Superior temporal gyrus (tissue), 1 donor: ENCODE measurements around the gene CRHR2.
"Not testable (repeated sequence)": the region's sequence is repeated elsewhere in the genome, so short reads cannot be mapped to it uniquely, and the experiment has no call there.

Experiments used
- DNase-seq: peaks from one replicate; pipeline ENCODE4 v3.0.0-alpha.2; 2016; ENCODE audit errors: extremely low spot score

CRHR2 gene

DNA sequence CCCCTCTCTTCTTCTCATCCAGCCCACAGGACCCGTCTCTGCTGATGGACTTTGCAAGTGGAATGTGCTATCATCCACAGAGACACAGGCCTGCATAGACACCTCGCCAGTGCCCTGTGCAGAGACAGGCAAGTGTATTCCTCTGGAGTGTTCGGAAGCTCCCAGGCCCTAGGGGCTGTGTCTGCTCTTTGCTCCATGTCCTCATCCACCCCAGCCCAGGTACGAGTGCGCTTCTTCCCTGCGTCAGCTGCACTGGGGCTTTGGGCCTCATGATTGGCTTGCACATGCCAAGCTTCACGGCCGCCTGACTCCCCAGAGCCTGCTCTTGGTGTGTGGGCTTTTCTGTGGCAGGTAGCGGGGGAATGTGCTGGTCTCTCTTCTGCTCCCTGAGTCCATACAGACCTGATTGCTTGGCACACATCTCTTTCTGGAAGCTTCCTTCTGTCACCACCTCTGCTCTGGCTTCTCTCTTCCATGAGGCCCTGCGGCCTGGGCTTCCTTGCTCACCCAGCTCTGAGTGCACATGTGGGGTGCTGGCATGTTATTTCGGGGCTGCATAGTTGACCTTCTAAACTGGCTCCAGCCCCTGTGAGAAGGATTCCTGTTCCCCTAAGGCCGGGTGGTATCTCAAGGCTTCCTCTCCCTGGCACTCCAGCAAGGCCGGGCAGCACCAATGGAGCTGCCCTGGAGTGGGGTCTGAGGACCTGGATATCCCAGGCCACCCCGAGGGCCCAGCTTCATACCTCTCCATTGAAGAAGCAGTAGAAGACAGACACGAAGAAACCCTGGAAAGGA, 27.8 kb downstream of the CRHR2 start:
- no peak for DNase-seq

DNA sequence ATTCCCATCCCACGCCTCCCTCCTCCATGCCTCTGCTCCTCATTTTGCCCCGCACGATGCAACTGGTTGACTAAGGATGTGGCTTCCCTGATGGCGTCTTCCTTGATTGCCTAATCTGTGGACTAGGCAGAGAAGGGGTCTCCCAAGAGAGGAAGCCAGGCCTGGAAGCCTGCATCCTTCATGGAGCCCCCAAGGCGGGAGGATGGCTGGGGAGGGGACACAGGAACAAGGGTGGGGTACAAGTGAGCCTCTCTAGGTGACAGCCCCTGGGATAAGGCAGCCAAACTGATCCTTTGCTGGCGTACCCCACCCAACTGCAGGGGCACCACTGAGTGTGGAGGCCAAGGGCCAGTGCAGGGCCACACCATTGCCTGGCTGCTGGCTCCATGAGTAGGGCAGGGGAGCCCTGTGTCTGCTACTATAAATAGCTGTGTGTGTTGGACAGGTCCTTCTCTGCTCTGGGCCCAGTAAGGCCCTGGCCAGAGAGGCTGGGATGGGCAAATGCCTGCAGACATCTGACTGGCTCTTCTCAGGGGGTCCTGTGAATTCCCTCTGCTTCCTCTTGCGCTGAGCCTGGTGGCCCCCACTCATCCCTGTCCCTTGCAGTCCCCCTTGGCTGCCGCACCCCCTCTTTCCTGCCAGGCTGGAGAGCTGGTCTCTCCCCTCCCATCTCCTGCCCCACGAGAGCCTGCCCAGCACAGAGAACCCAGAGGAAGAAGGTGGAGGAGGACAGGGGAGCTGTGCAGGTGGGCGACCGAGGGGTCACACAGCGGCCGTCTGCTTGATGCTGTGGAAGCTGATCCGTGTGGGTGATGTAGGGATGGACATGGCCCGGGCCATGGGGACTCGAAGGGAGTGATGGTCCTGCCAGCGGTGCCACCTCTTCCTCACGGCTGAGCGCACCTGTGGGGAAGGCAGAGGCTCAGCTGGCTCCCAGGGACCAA, 29.3 kb downstream of the CRHR2 start:
- DNase-seq, result no peak

DNA sequence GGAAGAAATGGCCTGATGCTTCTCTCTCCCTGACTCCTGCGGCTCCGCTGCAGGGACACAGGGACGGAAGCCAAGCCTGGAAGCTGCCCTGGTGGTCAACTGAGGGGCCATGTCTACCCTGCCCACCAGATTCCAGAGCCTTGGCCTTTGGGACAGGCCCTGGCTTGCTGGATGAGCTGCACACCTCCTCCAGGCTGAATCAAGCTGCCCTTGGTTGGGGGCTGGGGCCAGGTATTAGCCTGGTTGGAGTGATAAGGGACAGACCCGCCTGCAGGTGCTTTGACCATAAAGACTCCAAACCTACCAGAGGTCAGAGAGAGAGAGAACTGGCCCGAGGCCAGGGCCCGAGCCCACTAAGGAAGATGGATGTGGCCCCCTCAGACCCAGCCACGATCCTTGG, 30.1 kb downstream of the CRHR2 start:
- no peak for DNase-seq

DNA sequence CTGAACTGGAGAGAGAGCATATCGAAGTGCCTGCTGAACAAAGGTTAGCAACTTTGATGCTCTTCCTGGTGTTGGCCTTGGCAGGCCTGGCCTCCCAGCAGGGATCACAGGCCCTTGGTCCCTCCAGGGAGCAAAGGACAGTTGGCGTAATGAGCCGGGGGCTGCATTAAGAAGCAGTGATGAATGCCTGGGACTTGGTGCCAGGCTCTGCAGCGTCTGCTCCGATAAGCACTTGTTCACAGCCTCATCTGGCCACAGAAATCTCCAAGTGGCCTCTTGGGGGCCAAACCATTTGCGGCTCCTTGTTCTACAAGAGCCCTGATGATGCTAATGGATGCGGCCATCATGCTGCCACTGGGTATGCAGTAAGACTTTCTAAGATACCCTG, 31.8 kb downstream of the CRHR2 start:
- DNase-seq, result no peak

DNA sequence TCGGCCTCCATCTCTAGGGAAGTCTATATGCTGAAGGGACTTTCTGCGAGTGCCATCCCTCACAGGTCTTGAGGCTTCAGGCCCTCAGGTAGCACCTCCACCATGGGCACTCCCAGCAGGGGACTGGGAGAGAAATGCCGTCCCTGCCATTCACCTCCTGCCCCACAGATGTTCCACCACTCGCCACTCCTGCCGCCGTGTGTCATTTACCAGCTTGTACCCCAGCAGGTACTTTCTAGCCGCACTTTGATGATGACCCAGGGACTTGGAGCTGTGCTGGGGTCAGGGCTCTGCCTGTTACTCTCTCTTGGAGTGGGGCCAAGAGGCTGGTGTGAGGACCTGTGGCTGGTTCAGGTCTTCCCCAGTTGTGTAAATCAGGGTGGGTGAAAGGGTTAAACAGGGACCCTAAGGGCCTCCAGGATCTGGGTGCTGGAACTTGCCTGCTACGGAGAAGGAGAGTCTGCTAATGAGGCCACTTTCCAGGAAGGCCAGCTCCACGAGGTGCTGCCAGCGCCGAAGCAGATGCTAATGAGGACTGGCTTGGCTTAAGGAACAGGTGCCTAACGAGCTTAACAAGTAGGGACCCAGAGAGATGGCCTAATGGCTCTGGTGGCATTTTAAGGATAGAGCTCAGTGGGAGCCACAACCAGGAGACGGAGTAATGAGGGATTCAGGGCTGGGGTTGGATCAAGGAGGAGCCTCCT, 32.4 kb downstream of the CRHR2 start:
- no peak for DNase-seq

DNA sequence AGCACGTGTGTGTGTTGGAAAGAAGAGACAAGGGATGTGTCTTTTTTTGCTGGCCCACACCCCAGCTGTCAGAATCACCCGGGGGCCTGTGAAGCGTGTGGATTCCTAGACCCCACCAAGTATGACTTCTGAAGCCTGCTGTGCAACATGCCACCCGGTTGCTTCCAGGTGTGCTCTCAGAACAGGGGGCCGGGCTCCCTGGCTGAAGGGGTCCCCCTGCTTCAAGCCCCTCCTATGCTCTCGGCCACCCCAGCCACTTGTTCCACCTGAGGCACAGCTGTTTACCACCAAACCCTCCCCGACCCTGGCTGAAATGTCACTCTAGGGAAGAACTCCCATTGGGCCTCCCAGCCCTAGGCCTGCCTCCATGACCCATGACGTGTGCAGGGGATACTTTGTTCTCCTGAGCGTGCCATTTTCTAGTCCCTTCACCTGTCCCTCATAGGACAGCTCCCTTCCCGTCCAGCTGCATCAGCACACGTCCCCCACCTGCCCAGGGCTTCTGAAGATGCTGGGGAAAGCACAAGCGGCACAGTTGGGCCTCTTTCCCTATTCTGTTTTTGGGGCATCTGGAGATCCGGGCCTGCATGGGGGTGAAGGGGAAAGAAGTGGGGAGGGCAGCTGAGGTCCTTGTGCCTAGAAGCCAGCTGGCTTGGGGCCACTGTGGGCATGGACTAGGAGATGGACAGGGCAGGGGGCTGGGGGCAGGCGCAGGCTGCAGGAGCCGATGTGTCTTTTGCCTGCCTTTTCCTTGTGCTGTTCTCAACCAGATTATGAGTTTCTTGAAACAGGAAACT, 33.3 kb downstream of the CRHR2 start:
- DNase-seq, result no peak

DNA sequence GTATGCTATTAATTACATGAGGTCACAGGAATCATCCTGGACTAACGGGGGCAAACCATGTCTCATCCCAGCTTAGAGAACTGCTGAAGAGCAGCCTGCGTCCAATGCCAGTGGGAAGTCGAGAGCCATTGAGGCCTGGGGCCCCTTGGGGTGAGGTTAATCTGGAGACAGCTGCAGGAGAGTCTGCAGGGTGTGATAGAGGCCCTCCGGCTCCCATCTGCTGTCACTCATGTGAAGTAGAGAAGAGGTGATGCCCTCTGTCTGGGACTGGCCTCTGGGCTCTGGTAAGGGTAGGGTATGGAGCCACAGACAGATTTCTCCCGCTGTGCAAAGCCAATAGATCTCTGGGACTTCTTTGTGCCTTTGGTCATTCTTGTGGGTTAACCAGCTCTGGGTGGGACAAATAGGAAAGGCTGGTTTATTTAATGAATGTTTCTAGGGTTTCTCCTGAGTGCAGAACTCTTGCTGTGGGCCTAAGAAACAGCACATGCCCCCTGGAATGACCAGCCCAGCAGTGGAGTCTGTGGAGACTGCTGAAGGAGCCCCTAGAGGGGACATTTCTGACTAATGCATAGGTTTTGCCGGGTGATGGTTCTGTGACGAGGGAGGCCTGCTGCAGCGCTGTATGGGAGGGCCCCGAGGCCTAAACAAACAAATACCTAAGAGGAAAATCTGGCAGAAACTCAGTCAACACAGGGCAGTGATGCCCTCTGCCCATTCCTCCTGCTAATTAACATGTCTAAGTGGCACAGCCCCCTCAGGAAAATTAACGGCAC, 34.5 kb downstream of the CRHR2 start:
- no peak for DNase-seq

DNA sequence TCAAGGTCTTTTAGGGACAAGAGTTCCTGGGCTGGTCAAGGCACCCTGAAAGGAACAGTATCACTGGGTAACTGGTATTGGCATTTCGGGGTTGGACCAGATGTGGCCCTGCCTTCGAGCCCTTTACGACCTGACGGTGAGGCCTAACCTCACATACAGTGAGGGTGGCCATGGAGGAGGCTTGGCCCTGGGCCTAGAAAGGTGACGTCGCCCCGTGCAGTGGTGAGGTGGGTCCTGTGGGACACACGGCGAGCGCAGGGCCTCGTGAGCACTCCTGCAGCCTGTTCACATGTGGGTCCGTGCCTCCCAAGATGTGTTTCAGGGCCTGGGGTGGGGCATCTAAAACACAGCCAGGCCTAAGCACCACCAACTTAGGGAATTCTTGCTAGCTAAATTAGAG, 36.1 kb downstream of the CRHR2 start:
- DNase-seq, result no peak

DNA sequence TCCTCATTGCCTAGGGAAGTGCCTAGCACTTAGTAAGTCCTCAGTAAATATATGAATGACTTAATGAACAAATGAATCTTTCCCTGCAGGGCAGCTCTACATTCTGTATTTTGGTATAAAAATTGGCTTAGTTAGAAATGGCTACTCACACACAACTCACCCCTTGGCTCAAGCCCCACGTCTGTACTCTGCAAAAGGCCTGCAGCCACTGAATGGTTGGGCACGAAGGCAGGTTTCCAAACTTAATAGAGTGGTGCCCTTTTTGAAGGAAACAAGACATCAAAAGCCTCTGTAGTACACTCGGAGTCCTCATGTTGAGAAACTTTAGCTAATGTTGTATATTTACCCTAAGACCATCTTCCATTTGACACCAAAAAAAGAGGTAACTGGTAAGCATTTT, 36.6 kb downstream of the CRHR2 start:
- DNase-seq, result no peak

DNA sequence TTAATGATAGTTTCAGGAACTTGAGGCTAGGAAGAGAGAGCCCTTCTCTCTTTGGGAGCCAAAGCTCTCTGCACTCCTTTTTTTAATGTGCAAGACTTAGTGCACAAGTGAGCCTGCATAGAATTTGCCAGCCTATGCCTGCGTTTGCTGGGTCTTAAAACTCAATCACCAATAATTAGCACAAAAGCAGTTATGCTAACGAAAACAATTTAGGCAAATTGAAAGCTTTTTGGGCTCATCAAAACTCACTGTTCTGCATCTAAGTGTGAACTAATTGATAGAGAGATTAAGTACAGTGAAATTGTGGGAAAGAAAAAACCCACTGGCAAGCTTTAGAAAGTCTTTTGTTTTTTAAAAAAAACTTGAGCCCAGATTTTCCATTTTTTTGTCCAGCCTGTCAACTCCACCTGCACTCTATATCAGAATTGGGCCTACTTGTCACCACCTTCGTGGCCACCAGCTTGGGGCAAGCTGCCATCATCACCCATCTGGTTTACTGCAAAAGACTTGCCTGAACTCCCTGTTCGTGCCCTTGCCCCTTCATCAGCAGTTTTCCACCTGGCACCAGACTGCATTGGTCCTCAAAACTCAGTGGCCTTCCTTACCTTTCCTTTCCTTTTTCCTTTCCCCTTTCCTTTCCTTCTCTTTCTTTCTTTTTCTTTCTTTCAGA, 37.8 kb downstream of the CRHR2 start:
- DNase-seq, result no peak

DNA sequence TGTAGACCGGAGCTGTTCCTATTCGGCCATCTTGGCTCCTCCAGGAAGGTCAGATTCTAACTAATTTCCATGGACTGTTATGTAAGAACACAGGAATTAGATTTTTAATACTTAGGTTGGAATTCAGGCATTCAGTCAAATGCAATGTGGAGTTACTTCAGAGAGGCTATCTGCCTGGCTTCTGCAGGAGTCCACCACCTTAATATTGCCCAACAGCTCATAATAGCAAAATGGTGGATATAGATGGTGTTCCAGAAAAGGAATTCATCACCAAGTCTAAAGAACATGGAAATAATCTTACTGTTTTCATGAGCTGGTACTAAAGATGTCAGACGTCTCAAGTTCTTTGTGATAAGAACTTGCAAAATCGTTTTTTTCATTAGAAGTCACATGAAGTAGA, 39.5 kb downstream of the CRHR2 start:
- no peak for DNase-seq

DNA sequence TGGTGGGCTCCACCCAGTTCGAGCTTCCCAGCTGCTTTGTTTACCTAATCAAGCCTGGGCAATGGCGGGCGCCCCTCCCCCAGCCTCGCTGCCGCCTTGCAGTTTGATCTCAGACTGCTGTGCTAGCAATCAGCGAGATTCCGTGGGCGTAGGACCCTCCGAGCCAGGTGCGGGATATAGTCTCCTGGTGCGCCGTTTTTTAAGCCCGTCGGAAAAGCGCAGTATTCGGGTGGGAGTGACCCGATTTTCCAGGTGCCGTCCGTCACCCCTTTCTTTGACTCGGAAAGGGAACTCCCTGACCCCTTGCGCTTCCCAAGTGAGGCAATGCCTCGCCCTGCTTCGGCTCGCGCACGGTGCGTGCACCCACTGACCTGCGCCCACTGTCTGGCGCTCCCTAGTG, 39.9 kb downstream of the CRHR2 start:
- not testable (repeated sequence) for DNase-seq

DNA sequence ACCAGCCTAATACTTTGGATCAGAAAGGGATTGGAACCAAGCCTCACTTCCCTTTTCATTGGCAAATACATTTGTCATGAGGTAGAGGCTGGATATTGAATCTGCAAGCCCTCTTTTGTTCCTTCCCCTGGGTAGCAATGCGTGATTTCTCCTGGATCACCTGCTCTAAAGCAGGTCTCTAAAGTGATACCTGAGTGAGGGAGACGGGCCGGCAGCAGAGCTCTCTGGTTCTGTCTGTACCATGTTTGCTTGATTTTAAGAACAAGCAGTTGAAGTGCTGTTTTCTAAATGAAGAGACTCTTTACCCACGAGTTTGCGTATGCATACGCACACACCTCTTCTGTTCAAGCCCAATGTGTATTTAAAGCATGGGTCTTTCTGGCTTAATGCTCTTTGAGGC, 46.5 kb downstream of the CRHR2 start:
- DNase-seq, result no peak

DNA sequence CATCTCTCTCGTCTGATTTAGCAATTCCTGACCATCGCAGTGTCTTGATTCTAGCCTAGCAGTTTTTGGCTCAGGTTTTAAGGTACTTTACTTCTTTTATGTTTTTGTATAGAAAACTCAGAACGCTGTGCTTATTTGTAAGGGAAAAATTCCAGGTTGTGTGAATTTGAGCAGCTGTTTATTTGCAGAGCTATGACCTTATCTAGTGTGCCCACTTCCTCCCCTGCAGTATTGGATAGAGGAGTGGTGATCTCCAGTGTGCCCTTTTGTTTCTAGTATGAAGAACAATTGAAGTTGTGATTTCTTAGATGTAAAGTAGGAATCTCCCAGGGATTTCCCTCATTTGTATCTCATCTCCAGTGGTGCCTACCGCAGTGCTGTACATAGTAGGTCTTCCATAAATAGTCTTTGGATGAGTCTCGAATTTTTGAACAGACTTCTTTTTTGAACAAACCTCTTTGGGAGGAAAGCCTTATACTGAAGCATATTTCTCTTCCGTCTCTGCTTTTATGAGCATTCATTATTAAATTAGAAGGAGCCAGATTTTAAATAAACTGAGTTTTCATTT, 47.5 kb downstream of the CRHR2 start:
- DNase-seq, result no peak

DNA sequence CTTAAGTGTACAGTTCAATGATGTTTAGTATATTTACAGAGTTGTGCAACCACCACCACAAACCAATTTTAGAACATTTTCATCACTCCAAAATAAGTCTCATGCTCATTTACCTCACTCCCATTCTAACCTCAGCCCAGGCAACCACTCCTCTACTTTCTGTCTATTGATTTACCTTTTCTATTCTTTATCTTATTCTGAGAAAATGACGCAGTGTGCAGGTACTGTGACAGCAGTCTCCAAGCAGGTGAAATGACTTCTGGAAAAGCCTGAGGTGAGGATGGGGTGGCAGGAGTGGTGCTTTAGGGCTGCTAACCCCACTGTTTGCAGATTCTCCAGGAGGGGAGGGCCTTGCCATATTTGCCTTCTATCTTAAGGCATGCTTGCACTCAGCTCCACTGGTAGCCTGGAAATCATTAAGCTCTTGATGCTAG, 48.0 kb downstream of the CRHR2 start:
- no peak for DNase-seq

DNA sequence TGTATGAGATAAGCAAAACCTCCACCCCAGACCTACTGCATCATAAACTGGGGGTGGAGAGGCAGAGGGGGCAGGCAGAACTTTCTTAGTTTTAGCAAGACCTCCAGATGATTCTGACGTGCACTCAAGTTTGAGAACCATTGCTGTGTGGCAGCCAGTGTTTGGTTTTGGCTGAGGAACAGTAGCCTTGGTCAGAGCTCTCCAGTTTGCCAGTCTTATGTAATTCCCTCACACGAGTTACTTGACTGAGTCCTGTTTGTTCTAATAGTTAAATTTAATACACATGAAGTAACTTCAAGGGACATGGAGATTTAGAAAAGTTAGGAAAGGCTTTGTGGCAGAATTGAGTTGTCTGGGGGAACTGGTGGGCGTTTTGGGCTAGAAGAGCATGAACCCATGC, 49.0 kb downstream of the CRHR2 start:
- no peak for DNase-seq

DNA sequence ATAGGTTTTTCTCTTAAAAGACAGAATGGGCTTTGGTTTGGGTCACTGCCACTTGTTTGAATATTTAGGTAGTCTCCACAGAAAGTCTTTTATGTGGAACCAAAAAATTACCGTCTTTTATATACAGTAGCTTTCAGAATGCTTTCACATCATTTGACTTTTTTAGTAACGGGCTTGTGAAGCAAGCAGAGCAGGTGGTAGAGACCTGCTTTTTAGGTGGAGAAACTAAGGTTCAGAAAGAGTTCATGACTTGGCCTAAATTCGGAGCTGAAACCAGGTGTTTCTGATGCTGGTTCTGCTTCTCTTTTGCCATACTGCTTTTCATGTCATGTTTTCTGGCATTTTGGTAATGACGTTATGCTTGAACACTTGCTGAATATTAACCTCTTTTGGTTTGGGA, 51.3 kb downstream of the CRHR2 start:
- no peak for DNase-seq

DNA sequence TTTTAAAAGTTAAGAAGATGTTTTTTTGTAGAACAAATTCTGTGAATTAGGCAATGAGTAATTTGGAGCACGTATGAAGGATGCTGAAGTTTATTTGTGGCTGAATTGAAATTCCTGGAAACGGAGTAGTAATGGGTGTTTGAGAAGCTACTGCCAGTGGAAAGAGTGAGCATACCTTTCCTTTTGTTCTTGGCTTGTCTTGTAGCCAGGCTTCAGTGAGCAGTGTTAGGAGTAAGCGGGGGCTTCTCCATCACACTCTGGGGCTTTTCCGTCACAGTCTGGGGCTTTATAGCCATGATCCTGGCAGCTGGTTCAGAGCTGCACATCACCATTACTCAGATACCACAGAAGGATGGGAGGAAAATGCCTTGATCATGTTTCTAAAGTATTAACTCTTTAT, 55.2 kb downstream of the CRHR2 start:
- DNase-seq, result no peak

DNA sequence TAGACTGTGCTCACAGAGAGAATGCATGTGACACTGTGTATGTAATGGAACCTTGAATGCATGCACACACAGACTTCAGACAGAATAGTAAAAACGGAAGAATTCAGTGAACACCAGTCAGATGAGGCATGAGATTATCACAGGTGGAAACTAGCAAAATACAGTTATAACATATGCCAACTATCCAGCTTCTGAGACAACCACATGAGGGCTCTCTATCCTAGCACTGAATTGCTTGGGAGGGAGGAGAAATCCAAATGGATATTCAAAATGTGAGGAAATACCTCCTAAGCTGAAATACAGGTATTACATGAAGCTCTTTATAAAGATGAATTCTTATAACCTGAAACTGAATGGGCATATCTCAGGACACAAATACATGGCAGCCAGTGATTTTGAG, 57.0 kb downstream of the CRHR2 start:
- no peak for DNase-seq

DNA sequence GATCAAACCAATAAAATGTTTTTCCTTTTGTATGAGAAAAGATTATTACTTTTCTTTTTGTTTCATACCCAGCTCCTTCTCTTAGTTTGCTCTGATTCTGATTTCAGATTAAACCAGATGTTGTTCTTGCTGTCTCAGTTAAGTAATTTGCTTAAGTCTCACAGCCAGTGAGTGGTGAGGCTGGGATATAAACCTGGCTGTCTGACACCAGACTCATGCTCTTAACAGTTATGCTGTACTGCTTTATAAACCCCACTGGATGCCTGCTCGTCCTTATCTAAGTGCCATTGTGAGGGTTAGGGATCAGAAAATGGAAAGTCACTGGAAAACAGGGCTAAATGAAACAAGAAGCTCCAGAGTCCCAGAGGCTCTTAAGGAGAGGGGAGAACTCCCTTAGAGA, 63.3 kb downstream of the CRHR2 start:
- no peak for DNase-seq
